ENCODE results near the gene KLHDC7A. TPM values are rescaled to one million over a fixed set of nuclear protein-coding genes. Genes with fewer than 3 reads are reported as not detected.

The KLHDC7A gene
- polyA plus RNA-seq, 3 donors, result 9.1 to 13.3 (median 13.2) TPM

- no peak for DNase-seq (ENCODE audit: low read depth in 3 of 3, low spot score in 2 of 3)
Measured at GRCh38 chr1:18501833-18502232, 21.1 kb downstream of the KLHDC7A start.

GRCh38 chr1:18504609-18505008, 23.9 kb downstream of the KLHDC7A start:
- DNase-seq (ENCODE audit: low read depth in 3 of 3, low spot score in 2 of 3), result no peak

GRCh38 chr1:18505666-18506065, 24.9 kb downstream of the KLHDC7A start:
- DNase-seq (ENCODE audit: low read depth in 3 of 3, low spot score in 2 of 3), result no peak

GRCh38 chr1:18508084-18508483, 27.4 kb downstream of the KLHDC7A start:
- DNase-seq (ENCODE audit: low read depth in 3 of 3, low spot score in 2 of 3), result no peak

- DNase-seq (ENCODE audit: low read depth in 3 of 3, low spot score in 2 of 3), result no peak
Measured at GRCh38 chr1:18511149-18511873, 30.6 kb downstream of the KLHDC7A start.

GRCh38 chr1:18511874-18512150, 31.1 kb downstream of the KLHDC7A start:
- DNase-seq (ENCODE audit: low read depth in 3 of 3, low spot score in 2 of 3), result no peak

GRCh38 chr1:18512883-18513282, 32.2 kb downstream of the KLHDC7A start:
- DNase-seq (ENCODE audit: low read depth in 3 of 3, low spot score in 2 of 3), result no peak

- DNase-seq (ENCODE audit: low read depth in 3 of 3, low spot score in 2 of 3), result no peak
Measured at GRCh38 chr1:18513995-18514394, 33.3 kb downstream of the KLHDC7A start.

GRCh38 chr1:18515120-18515667, 34.5 kb downstream of the KLHDC7A start:
- DNase-seq (ENCODE audit: low read depth in 3 of 3, low spot score in 2 of 3), result no peak

- no peak for DNase-seq (ENCODE audit: low read depth in 3 of 3, low spot score in 2 of 3)
Measured at GRCh38 chr1:18516473-18516872, 35.7 kb downstream of the KLHDC7A start.

GRCh38 chr1:18526436-18527275, 45.9 kb downstream of the KLHDC7A start:
- no peak for DNase-seq (ENCODE audit: low read depth in 3 of 3, low spot score in 2 of 3)

GRCh38 chr1:18527514-18527913, 46.8 kb downstream of the KLHDC7A start:
- no peak for DNase-seq (ENCODE audit: low read depth in 3 of 3, low spot score in 2 of 3)

- no peak for DNase-seq (ENCODE audit: low read depth in 3 of 3, low spot score in 2 of 3)
Measured at GRCh38 chr1:18527921-18528320, 47.2 kb downstream of the KLHDC7A start.

- no peak for DNase-seq (ENCODE audit: low read depth in 3 of 3, low spot score in 2 of 3)
Measured at GRCh38 chr1:18528616-18529015, 47.9 kb downstream of the KLHDC7A start.

- no peak for DNase-seq (ENCODE audit: low read depth in 3 of 3, low spot score in 2 of 3)
Measured at GRCh38 chr1:18529714-18530113, 49.0 kb downstream of the KLHDC7A start.

- DNase-seq (ENCODE audit: low read depth in 3 of 3, low spot score in 2 of 3), result no peak
Measured at GRCh38 chr1:18530587-18531502, 50.1 kb downstream of the KLHDC7A start.

- DNase-seq (ENCODE audit: low read depth in 3 of 3, low spot score in 2 of 3), result no peak
Measured at GRCh38 chr1:18531503-18531845, 50.7 kb downstream of the KLHDC7A start.

GRCh38 chr1:18532390-18533170, 51.9 kb downstream of the KLHDC7A start:
- DNase-seq (ENCODE audit: low read depth in 3 of 3, low spot score in 2 of 3), result no peak

GRCh38 chr1:18533259-18533658, 52.5 kb downstream of the KLHDC7A start:
- no peak for DNase-seq (ENCODE audit: low read depth in 3 of 3, low spot score in 2 of 3)

GRCh38 chr1:18534810-18535205, 54.1 kb downstream of the KLHDC7A start:
- no peak for DNase-seq (ENCODE audit: low read depth in 3 of 3, low spot score in 2 of 3)
